GM21619 (cell line): ENCODE measurements around the gene ZGLP1.
A peak's percentile ranks its signal among the peaks of the same experiment; 100 is the strongest.
"Not testable (repeated sequence)": the region's sequence is repeated elsewhere in the genome, so short reads cannot be mapped to it uniquely, and the experiment has no call there.

ENCODE experiments used
- ATAC-seq: cut with Tn5 transposase; IDR thresholded peaks from one replicate; pipeline ENCODE4 v1.9.1; 2021; ENCODE audit not compliant: unreplicated experiment

The ZGLP1 gene

DNA sequence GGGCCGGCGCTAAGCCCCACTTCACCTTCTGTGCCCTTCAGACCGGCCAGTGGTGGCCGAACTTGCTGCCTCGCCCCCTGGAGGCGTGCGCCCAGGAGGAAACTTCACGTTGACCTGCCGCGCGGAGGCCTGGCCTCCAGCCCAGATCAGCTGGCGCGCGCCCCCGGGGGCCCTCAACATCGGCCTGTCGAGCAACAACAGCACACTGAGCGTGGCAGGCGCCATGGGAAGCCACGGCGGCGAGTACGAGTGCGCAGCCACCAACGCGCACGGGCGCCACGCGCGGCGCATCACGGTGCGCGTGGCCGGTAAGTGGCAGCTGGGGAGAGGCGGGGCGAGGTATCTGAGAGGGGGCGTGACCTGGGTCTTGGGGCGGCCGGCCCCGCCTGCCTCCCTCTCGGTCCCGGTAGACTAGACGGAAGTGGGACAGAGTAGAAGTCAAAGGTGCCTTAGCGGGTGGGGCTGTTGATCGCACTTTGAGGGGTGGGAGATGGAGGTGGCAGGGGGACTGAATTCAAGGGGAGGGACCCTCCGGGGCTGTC, 14.2 kb downstream of the ZGLP1 start:
- ATAC-seq = no peak

DNA sequence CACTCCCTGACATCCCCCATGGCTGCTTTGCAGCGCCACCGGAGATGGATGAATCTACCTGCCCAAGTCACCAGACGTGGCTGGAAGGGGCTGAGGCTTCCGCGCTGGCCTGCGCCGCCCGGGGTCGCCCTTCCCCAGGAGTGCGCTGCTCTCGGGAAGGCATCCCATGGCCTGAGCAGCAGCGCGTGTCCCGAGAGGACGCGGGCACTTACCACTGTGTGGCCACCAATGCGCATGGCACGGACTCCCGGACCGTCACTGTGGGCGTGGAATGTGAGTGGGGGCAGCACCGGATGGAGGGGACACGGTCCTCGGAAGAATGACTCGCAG, 15.3 kb downstream of the ZGLP1 start:
- no peak for ATAC-seq

DNA sequence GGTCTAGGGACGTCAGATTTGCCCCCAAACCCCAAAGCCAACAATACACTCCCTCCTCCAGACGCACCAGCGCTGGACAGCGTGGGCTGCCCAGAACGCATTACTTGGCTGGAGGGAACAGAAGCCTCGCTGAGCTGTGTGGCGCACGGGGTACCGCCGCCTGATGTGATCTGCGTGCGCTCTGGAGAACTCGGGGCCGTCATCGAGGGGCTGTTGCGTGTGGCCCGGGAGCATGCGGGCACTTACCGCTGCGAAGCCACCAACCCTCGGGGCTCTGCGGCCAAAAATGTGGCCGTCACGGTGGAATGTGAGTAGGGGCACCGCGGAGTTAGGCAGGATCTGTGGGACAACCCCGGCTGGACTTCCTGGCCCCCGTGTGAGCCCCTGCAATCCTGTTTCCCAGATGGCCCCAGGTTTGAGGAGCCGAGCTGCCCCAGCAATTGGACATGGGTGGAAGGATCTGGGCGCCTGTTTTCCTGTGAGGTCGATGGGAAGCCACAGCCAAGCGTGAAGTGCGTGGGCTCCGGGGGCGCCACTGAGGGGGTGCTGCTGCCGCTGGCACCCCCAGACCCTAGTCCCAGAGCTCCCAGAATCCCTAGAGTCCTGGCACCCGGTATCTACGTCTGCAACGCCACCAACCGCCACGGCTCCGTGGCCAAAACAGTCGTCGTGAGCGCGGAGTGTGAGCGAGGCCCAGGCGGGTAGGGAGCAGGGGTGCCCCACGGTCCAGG, 15.8 kb downstream of the ZGLP1 start:
- no peak for ATAC-seq

DNA sequence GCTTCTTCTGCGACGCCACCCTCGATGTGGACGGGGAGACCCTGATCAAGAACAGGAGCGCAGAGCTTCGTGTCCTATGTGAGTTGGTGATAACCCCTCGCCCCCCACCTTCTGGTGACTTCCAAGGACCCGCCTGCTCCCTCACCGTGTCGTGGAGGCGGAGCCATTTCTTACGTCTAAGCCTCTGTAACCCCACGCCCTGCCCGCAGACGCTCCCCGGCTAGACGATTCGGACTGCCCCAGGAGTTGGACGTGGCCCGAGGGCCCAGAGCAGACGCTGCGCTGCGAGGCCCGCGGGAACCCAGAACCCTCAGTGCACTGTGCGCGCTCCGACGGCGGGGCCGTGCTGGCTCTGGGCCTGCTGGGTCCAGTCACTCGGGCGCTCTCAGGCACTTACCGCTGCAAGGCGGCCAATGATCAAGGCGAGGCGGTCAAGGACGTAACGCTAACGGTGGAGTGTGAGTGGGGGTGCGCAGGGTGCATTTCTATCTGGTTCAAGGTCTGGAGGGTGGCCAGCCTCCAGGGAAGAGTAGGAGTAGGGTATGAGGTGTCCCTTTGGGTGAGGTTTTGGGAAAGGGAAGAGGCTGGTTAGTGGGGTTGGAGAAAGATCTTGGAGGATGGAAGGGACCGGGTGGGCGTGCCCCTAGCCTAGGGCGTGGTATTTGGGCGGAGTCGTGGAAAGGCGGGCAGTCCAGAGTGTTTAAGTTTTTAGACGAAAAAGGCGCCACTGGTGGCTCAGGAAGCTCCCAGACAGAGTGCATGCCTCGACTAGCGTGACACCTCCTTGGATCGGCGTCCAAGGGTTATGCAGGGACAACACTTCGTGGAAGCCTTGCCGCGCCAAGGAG, 16.6 kb downstream of the ZGLP1 start:
- no peak for ATAC-seq

DNA sequence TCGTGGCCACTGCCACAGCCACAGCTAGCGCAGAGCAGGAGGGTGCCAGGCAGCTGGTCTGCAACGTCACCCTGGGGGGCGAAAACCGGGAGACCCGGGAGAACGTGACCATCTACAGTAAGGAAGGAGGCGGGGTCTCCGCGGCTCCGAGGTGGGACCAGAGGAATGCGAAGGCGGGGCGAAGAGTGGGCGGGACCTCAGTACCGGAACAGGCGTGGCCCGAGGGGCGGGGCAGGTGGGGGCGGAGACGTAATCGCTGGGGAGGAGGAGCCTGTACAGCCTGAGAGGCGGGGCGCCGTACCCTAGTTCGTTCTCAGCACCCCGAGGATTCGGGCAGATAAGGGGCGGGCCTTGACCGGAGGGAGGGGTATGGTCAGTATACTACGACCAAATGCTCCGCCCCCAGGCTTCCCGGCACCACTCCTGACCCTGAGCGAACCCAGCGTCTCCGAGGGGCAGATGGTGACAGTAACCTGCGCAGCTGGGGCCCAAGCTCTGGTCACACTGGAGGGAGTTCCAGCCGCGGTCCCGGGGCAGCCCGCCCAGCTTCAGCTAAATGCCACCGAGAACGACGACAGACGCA, 17.3 kb downstream of the ZGLP1 start:
- ATAC-seq = peak; percentile 36

DNA sequence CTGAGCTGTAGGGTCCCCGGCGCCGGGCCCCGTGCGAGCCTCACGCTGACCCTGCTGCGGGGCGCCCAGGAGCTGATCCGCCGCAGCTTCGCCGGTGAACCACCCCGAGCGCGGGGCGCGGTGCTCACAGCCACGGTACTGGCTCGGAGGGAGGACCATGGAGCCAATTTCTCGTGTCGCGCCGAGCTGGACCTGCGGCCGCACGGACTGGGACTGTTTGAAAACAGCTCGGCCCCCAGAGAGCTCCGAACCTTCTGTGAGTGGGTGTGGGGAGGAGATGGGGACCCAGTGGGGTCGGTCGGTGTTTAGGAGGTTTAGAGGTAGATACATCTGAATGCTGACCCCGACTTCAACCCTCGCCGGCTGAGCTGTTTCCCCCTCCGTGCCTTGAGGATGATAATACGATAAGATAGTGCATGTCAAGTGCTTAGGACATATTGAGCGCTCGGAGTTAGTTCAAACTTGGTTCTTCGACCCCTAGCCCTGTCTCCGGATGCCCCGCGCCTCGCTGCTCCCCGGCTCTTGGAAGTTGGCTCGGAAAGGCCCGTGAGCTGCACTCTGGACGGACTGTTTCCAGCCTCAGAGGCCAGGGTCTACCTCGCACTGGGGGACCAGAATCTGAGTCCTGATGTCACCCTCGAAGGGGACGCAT, 17.9 kb downstream of the ZGLP1 start:
- no peak for ATAC-seq

DNA sequence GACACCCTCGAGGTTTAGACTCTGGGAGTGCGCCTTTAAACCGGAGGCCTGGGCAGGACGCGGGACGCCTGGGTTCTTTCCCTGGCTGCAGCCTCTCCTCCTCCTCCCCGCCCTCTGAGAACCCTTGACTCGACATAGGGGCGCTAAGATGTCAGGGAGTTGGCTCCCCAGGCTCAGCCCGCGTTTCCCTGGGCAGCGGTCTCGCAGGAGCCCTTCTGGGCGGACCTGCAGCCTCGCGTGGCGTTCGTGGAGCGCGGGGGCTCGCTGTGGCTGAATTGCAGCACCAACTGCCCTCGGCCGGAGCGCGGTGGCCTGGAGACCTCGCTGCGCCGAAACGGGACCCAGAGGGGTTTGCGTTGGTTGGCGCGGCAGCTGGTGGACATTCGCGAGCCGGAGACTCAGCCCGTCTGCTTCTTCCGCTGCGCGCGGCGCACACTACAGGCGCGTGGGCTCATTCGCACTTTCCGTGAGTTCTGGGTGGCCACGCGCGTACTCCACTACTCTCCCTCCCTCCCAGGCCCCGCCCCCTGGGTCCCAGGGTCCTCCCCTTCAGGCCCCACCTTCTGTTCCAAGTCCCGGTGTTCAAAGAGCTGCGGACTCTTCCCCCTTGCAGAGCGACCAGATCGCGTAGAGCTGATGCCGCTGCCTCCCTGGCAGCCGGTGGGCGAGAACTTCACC, 18.6 kb downstream of the ZGLP1 start:
- no peak for ATAC-seq

DNA sequence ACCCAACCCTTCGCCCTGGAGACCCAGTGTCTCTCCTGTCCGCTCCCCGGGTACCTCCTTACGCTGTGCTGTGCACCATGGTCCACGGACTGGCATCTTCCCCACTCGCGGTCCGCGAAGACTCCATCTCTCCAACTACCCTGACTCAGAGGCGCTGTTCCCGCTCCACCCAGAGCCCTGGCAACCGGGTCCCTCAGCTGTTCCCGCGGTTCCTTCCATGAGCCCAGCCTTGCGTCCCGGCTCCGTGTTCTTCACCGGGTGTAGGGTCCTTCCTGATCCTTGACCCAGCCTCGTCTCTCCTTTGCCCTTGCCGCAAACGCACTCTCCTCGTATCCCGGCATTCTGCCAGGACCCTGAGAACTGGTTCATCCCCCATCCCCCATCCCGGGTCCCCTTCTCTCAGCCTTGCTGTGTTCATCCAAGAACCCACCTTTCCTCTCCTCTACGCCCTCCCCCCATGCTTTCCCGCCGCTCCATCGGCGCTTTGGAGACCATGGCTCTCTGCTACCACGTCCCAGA, 19.2 kb downstream of the ZGLP1 start:
- ATAC-seq = no peak

DNA sequence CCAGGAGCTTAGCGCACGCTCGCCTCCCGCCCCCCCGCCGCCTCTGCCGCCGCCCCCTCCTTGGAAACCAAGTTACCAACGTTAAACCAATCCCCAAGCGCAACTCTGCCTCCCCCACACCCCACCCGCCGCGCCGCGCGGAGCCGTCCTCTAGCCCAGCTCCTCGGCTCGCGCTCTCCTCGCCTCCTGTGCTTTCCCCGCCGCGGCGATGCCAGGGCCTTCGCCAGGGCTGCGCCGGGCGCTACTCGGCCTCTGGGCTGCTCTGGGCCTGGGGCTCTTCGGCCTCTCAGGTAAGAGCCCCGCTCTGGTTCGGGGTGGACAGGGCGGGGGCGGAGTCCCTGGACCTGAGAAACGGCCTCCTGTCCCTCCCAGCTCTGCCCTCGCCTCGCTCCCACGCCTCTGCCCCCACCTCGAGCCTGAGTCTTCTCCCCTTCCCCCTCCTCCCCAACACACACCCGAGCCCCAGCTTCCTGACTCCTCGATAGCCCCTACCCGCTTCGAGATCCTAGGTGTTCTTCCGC, 19.7 kb downstream of the ZGLP1 start, which contains the start of gene ICAM5:
ICAM5 (plus strand) TSS at position 117 of the 521 bp plus-strand sequence; CDS start at position 209, 92 bp downstream.
- ATAC-seq = no peak

DNA sequence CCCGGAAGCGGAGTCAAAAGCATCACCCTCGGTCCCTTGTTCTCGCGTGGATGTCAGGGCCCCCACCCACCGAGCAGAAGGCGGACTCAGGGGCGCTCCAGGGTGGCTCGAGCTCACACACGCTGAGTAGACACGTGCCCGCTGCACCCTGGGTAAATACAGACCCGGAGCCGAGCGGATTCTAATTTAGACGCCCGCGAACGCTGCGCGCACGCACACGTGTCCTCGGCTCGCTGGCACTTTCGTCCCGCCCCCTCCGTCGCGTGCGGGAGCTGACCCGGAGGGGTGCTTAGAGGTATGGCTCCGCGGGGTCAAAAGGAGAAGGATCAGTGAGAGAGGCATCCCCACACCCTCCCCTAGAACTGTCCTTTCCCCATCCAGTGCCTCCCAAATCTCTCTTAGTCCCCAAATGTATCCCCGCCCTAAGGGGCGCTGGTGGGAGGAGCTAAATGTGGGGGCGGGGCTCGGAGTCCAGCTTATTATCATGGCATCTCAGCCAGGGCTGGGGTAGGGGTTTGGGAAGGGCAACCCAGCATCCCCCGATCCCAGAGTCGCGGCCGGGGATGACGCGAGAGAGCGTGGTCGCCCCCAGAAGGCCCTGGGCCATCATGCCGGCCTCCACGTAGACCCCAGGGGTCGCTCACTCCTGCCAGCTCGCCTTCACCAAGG, 20.3 kb downstream of the ZGLP1 start:
- ATAC-seq = no peak

DNA sequence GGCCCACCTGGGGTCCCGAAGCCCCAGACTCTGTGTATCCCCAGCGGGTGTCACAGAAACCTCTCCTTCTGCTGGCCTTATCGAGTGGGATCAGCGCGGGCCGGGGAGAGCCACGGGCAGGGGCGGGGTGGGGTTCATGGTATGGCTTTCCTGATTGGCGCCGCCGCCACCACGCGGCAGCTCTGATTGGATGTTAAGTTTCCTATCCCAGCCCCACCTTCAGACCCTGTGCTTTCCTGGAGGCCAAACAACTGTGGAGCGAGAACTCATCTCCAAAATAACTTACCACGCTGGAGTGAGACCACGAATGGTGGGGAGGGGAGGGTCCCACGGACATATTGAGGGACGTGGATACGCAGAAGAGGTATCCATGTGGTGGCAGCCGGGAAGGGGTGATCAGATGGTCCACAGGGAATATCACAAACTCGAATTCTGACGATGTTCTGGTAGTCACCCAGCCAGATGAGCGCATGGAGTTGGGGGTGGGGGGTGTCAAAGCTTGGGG, 20.9 kb downstream of the ZGLP1 start:
- no peak for ATAC-seq

DNA sequence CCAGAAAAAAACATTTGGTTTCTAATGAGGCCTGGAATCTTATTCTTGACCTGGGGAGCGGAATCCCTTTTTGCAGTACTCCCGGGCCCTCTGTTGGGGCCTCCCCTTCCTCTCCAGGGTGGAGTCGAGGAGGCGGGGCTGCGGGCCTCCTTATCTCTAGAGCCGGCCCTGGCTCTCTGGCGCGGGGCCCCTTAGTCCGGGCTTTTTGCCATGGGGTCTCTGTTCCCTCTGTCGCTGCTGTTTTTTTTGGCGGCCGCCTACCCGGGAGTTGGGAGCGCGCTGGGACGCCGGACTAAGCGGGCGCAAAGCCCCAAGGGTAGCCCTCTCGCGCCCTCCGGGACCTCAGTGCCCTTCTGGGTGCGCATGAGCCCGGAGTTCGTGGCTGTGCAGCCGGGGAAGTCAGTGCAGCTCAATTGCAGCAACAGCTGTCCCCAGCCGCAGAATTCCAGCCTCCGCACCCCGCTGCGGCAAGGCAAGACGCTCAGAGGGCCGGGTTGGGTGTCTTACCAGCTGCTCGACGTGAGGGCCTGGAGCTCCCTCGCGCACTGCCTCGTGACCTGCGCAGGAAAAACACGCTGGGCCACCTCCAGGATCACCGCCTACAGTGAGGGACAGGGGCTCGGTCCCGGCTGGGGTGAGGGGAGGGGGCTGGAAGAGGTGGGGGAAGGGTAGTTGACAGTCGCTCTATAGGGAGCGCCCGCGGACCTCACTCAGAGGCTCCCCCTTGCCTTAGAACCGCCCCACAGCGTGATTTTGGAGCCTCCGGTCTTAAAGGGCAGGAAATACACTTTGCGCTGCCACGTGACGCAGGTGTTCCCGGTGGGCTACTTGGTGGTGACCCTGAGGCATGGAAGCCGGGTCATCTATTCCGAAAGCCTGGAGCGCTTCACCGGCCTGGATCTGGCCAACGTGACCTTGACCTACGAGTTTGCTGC, 22.5 kb downstream of the ZGLP1 start, which contains the start of gene ICAM4:
ICAM4 (plus strand) TSS at position 153 of the 935 bp plus-strand sequence; CDS start at position 211, 58 bp downstream.
- ATAC-seq = no peak

DNA sequence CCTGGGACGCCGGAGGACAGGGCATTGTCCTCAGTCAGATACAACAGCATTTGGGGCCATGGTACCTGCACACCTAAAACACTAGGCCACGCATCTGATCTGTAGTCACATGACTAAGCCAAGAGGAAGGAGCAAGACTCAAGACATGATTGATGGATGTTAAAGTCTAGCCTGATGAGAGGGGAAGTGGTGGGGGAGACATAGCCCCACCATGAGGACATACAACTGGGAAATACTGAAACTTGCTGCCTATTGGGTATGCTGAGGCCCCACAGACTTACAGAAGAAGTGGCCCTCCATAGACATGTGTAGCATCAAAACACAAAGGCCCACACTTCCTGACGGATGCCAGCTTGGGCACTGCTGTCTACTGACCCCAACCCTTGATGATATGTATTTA, 24.2 kb downstream of the ZGLP1 start:
- ATAC-seq = no peak

DNA sequence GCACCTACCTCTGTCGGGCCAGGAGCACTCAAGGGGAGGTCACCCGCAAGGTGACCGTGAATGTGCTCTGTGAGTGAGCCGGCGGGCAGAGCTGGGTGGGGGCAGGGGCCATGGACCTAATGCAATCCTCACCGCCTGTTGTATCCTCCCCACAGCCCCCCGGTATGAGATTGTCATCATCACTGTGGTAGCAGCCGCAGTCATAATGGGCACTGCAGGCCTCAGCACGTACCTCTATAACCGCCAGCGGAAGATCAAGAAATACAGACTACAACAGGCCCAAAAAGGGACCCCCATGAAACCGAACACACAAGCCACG, 24.7 kb downstream of the ZGLP1 start:
- ATAC-seq = no peak

DNA sequence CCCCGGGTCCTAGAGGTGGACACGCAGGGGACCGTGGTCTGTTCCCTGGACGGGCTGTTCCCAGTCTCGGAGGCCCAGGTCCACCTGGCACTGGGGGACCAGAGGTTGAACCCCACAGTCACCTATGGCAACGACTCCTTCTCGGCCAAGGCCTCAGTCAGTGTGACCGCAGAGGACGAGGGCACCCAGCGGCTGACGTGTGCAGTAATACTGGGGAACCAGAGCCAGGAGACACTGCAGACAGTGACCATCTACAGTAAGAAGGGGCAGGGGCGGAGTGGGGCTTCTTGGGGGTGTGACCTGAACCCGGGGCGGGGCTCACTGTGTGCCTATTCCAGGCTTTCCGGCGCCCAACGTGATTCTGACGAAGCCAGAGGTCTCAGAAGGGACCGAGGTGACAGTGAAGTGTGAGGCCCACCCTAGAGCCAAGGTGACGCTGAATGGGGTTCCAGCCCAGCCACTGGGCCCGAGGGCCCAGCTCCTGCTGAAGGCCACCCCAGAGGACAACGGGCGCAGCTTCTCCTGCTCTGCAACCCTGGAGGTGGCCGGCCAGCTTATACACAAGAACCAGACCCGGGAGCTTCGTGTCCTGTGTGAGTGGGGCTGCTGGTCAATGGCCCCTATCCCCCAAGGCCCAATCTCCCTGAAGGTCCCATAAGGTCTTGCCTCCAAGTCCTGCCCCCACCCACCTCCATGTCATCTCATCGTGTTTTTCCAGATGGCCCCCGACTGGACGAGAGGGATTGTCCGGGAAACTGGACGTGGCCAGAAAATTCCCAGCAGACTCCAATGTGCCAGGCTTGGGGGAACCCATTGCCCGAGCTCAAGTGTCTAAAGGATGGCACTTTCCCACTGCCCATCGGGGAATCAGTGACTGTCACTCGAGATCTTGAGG, 25.3 kb downstream of the ZGLP1 start:
- ATAC-seq = no peak

DNA sequence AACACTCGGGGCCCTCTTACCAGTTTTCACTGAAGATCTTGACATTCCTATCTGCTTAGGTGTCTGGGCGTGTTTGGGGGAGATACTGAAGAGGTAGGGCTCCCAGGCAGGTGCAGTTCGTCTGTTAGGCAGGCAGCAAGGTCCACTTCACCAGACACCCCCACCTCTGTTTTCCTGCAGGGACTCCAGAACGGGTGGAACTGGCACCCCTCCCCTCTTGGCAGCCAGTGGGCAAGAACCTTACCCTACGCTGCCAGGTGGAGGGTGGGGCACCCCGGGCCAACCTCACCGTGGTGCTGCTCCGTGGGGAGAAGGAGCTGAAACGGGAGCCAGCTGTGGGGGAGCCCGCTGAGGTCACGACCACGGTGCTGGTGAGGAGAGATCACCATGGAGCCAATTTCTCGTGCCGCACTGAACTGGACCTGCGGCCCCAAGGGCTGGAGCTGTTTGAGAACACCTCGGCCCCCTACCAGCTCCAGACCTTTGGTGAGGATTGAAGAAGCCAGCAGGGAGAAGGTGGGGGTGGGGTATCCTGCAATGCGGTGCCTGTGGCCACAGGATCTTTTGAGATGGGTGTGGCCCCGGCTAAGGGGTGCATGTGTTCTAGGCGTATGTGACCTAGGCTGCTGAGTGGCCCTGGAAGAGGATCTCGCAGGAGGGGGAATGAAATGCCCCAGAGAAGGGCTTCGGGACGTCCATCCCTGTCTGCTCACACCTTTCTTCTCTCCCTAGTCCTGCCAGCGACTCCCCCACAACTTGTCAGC, 26.1 kb downstream of the ZGLP1 start:
- no peak for ATAC-seq

DNA sequence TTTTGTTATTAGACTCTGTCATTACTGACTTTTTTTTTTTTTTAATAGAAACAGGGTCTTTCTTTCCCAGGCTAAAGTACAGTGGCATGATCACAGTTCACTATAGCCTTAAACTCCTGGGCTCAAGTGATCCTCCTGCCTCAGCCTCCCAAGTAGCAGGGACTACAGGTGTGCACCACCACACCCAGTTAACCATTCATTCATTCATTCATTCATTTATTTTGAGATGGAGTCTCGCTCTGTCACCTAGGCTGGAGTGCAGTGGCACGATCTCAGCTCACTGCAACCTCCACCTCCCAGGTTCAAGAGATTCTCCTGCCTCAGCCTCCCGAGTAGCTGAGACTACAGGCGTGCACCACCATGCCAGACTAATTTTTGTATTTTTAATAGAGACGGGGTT, 27.6 kb downstream of the ZGLP1 start:
- not testable (repeated sequence) for ATAC-seq
